GM11168 (cell line): ENCODE results near the gene SGF29.
"Not testable (repeated sequence)": the region's sequence is repeated elsewhere in the genome, so short reads cannot be mapped to it uniquely, and the experiment has no call there.

Experiments used
- in situ Hi-C: fragments of 300-500 bp; cut with MboI; formaldehyde crosslinking; loops from one replicate; pipeline ENCODE4 v1.12.0; 2022; ENCODE audit warnings: low sequenced_read_pairs; ENCODE audit not compliant: unreplicated experiment

The SGF29 gene

DNA sequence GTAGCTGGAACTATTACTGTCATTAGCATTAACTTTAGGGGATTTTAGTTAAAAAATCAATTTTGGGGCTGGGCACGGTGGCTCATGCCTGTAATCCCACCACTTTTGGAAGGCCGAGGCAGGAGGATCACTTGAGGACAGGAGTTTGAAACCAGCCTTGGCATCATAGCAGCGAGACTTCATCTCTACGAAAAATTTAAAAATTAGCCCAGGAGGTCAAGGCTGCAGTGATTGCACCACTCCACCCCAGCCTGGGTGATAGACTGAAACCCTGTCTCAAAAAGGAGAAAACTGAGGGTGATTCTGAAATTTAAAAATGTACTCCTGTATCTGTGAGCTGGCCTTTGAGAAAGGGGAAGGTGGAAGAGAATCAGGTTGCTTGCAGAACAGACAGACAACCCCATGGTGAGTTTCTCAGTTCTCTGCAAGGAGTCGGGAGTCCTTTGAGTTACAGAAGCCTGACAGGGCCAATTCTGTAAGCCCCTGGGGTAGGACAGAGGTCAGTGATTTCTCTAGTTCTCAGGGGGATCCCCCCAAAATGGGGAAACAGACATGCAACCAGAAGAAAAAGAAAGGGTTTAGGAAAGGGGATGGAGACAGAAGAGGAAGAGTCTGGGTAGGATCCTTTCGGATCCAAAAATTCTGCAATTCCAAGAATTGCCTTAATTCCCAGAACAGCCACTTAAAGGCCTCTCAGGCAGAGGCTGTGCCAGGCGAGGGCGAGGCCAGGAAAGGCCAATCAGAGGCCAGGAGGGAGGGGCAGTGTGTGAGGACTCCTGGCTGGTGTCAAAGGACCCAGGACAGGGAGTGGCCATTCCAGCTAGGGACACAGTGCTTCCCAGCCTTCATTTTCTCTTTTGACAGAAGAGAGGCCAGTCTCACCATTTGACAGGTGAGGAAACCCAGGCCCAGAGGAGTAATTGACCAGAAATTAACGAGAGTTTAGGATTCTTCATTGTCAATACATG lies 21.7 kb upstream of the SGF29 start:
- in situ Hi-C loops: no loop called here

DNA sequence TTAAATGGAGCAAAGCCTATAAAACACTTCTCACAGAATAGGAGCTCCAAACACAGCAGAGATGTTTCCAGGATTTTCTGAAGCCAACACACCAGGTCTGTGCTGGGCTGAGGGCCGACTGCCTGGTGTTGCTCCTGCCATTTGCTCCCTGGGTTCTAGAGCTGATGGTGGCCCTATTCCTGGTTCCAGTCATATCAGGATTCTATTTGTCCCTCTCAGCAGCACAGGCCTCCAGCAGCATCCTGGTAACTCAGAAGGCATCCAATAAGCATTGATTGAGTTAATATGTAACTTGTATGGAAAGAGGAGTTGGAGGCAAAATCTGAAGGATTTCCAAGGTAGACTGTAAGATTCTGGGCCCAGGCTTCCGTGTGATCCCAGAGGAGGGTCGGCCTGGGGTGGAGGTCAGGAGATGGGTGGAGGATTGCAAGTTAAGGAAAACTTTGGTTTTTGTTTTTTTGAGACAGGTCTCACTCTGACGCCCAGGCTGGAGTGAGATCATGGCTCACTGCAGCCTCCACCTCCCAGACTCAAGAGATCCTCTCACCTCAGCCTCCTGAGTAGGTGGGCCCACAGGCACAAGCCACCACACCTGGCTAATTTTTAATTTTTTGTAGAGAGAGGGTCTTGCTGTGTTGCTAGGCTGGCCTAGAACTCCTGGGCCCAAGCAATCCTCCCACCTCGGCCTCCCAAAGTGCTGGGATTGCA lies 20.6 kb upstream of the SGF29 start:
- in situ Hi-C loops: no loop called here

DNA sequence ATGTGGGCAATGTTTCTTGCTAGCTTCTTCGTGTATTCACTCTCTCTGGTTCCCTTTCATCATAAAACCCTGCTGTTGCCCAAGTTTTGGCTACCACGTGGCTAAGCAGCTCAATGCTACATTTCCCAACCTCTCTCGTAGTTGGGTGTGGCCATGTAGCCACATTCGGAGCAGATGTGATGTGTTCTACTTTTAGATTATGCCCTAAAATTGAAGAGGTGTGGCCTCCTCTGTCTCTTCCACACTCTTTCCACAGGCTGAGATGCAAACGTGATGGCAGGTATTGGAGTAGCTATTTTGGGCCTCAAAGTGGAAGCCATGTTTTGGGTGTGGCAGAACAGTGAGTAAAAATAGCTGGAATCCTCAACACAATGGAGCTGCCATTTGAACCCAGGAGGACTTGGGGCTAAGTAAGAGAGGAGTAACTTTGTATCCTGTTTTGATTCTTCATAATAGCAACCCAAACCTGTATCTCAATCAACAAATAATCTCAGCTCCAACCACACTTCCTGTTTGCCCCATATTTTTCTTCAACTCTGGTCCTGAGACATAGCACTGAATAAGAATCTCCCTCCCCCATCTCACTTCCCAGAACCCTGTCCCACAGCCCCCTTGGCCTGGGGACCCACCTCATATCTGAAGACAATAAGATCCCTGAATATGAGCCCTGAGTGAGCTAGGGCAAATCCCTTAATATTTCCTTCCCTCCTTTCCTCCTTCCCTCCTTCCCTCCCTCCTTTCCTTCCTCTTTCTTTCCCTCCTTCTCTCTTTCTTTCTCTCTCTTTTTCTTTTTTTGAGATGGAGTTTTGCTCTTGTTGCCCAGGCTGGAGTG lies 19.0 kb upstream of the SGF29 start:
- in situ Hi-C loops: no loop called here

DNA sequence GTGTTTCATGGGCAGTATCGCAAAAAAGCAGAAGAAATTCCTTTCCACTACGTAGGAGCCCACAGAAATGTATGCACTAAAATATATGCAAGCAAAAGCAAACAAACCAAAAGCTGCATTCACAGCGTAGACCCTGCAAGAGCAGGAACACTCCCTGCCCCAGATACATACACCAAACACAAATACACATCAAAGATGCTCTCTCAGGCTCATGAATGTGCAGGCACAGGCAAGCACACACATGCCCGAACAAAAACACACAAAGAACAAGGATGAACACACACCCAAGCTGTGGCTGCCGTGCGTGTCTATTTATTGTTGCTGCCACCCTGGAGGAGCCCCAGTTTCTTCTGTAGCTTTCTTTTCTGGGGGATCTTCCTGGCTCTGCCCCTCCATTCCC lies 16.6 kb upstream of the SGF29 start:
- in situ Hi-C loops: no loop called here

DNA sequence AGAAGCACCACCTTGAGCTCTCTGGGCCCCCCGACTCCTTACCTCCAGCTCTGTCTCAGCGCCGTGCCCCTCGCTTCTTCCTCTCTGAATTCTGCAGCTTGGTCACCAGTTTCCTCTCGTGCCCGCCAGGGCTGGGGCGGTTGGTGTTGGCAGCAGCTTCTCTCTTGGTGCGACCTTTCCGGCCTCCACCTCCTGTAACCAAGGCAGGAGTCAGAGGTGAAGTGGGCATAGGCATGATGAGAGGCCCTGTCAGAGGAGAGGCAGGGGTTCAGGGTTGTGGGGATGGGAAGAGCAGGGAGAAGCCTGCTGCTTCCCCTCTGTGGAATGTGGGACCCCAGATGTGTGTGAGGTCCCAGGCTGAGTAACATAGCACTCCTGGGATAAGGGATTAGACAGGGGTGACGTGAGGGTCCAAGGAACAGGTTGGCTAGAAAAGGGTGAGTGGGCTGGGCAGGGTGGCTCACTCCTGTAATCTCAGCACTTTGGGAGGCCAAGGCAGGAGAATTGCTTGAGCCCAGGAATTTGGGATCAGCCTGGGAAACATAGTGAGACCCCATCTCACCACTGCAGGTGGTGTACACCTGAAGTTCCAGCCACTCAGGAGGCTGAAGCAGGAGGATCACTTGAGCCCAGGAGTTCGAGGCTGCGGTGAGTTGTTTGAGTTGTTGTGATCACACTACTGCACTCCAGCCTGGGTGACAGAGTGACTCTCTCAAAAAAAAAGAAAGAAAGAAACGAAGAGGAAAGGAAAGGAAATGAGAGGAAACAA lies 15.6 kb upstream of the SGF29 start:
- in situ Hi-C loops: no loop called here

DNA sequence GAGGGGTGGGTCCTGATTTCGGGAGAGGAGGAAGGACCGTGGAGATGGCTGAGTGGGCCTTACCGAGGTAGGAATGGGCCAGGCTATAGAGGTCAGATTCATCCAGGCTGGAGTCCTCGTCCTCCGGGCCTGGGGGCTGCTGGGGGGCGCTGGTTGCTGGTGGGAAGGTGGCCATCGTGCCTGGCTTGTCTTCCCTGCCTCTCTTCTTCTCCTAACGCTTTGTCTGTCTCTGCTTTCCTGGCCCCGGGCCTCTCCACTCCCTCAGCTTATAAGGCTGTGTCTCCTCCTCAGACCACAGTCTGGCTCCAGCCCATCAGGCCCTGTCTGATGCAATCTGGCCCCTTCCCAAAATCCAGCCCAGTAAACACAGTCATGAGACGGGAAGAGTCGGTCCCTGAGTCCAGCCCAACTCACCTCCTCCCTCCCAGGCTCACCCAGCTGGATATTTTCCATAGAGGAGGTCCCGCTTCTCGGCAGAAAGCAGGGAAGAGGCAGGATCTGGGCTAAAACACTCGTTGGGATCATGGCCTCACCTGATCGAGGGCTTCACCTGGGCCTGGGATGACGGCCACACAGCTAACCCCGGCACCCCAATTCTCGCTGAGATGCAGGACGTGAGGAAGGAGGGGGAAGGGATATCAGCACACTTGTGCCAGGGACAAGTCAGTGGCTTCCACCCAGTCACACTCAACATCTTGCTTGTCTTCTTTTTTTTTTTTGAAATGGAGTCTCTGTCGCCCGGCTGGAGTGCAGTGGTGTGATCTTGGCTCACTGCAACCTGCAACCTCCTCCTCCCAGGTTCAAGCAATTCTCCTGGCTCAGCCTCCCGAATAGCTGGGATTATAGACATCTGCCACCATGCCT lies 14.8 kb upstream of the SGF29 start, which contains the start of gene NUPR1:
TSS of gene NUPR1 (minus strand) at position 242 of the 864 bp plus-strand sequence. CDS start at position 175, 67 bp downstream.
- in situ Hi-C loops: no loop called here

DNA sequence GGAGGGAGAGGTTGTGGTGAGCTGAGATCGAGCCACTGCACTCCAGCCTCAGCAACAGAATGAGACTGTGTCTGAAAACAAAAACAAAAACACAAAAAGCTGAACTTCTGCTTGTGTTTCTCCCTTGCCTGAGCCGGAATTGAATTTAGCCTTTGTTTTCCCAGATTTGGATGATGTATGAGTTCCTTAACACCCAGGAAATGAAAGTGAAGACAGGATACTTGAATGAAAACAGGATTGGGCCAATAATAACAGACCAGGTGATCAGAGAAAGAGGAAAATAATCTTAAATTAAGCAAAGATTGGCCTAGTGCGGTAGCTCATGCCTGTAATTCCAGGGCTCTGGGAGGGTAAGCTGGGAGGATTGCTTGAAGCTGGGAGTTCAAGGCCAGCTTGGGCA lies 13.4 kb upstream of the SGF29 start:
- in situ Hi-C loops: no loop called here

DNA sequence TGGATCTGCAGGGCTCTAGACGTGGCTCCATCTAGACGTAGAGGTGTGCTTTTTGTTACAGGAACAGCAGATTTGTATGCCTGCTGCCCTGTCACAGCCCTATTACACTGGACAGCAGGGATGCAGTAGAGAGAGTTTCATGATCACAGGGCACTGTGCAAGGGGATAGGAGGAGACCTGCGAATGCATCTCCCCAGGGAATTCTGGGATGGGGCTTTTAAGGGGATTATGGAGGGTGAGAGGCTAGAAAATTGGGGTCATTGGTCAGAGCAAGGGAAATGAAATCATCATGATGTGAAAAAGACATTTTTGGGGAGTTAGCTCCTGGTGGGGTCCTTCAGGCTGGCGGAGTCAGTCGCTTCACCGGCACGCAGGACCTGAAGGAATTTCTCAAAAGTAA lies 11.1 kb upstream of the SGF29 start:
- in situ Hi-C loops: no loop called here

DNA sequence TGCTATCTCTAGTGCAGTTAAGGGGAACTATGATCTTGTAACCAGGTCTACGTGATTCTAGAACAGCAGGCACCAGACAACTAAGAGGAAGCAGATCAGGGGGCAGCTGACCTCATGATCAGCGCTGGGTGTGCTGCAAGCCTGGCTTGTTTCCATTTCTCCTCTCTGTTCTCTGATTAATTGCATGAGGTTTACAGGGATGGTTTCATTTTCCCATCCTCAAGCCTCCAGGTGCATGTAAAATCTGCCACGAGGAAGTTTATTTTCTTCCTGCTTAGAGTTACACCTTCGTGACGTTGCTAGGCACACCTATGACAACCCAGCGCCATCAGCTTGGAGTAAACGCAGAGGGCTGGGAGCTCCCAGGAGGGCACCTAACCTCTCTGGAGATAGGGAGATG lies 10.6 kb upstream of the SGF29 start:
- in situ Hi-C loops: no loop called here

DNA sequence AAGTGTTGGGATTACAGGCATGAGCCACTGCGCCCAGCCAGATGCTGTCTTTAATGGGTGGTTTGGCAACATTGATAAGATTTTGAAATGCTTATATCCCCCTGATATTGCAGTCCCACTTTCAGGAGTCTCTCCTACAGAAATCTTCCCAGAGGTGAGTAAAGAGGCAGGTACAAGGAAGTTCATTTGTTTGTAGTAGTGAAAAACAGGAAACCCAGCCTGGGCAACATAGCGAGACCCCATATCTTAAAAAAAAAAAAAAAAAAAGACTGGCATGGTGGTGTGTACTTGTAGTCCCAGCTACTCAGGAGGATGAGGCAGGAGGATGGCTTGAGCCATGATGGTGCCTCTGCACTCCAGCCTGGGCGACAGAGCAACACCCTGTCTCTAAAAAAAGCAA lies 8.7 kb upstream of the SGF29 start:
- in situ Hi-C loops: no loop called here

DNA sequence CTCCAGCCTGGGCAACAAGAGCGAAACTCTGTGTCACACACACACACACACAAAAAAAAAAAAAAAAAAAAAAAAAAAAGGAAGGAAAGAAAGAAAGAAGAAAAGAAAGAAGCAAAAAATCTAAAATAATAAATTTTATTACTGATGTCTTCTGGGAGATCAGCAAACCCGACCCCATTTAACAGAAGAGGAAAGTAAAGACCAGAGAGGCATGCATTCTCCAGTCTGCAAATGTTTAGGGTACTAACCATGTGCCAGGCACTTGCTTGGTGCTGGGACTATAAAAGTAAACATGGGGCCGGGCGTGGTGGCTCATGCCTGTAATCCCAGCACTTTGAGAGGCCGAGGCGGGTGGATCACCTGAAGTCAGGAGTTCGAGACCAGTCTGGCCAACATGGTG lies 7.8 kb upstream of the SGF29 start:
- in situ Hi-C loops: not testable (repeated sequence)

DNA sequence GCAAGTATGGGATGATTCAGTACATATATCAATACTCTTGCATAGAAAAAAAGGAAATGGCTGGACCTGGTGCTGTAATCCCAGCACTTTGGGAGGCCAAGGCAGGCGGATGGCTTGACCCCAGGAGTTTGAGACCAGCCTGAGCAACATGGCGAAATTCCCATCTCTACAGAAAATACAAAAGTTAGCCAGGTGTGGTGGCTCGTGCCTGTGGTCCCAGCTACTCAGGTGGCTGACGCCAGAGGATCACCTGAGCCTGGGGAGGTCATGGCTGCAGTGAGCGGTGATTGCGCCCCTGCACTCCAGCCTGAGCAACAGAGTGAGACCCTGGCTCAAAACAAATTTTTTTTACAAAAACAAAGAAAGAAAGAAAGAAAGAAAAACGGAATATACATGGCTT lies 7.1 kb upstream of the SGF29 start:
- in situ Hi-C loops: no loop called here

DNA sequence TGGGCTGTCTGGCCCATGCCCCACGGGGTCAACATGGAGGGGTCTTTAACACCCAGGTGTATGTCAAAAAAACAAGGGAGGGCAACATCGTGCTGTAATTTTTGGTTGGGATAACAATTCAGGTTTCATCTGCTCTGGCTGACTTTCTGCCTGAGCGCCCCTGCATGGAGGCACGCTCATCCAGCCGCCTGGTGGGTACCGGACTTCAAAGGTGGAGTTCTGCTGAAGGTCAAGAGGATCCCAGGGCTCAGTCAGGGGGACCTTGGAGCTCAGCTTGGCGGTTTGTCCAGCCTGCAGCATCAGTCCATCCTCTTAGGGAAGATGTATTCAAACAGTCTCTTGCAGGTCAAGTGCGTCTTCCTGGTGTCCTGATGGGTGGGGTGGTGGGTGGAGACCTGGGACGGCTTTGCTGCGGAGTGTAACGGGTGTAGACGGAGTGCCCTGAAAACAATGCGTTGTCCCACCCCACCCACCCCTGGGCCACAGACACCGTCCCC lies 5.4 kb upstream of the SGF29 start:
- in situ Hi-C loops: no loop called here

DNA sequence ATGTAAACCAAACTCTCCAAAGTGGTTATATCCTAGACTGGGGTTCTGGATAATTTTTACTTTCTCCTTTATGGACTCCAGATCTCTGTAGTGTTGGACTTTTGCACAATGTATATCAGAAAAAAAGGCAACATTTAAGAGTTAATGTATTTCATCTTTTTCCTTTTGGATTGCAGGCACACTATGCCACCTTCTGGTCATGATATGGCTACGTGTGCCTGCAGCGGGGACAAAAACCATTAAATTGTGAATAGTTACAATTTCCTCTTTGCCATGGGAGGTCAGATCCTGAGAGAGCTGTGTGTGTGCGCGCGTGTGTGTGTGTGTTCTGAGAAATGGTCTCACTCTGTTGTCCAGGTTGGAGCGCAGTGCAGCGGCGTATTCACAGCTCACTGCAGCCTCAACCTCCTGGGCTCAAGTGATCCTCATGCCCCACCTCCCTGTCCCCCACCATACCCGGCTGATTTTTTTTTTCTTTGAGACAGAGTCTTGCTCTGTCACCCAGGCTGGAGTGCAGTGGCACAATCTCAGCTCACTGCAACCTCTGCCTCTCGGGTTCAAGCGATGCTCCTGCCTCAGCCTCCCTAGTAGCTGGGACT lies 4.3 kb upstream of the SGF29 start:
- in situ Hi-C loops: no loop called here

DNA sequence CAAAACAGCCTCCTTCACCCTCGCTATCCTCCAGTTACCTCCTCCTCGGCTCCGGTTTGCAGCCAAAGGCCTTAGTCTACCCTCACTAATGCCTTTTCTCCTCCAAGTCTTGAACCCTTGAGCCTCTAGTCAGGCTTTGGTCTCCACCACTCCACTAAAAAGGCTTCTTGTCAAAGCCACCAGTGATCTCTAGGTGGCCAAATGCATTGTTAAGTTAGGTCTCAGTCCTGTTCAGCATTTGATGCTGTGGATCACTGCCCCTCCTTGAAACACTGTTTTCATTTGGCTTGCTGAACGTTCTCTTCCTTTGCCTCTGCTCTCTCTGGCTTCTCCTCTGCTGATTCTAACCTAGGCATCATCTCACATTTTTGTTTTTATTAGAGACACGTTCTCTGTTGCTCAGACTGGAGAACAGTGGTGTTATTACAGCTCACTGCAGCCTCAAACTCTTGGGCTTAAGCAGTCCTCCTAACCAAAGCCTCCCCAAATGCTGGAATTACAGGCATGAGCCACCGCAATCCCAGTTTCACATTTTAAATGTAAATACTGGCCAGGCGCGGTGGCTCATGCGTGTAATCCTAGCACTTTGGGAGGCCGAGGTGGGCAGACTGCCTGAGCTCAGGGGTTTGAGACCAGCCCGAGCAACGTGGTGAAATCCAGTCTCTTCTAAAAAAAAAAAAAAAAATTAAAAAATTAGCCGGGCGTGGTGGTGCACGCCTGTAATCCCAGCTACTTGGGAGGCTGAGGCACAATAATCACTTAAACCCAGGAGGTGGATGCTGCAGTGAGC lies 1.1 kb downstream of the SGF29 start:
- in situ Hi-C loops: no loop called here

DNA sequence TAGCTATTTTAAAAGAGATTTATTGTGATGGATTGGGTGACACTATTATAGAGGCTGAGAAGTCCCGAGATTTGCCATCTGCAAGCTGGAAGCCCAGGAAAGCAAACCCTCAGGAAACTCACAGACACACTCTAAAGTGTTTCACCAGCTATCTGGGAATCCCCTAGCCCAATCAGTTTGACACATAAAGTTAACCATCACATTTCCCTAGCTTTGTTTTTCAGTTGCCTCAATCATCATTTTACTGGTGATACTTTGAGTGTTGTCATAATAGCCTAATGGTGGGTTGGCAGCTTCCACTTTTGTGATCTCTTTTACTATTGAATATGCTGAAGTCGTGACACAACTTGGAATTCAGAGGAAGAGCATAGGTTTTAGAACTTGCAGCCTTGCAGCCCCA lies 1.8 kb downstream of the SGF29 start:
- in situ Hi-C loops: no loop called here

DNA sequence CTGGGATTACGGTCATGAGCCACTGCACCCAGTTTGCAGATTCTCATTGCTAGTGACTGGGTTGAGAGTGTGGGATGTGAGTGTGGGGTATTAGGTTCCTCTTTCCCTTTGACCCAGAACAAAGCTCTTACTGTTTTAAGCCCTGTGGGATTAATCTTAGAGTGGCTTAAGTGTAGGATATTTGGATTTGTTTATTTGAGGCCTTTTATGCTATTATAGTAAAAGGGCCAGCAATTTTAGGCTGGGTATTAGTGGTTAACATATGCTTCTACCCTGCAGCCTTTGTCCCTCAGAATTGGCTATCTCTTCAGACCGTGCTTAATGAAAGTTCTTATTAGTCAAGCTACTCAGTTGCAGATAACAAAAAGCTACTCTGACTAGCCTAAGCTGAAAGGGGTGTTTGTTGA lies 3.2 kb downstream of the SGF29 start:
- in situ Hi-C loops: no loop called here

DNA sequence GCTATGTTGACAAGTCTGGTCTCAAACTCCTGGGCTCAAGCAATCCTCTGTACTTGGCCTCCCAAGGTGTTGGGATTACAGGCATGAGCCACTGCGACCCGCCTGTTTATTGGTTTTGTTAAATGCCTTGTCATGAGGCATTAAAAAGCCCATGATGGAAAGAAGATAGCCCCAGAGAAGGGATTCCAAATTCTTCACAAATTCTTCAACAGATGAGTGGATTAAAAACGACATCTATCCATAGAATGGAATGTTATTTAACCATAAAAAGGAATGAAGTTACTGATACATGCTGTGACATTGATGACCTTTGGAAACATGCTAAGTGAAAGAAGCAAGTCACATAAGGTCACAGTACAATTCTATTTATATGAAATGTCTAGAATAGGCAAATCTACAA lies 4.7 kb downstream of the SGF29 start:
- in situ Hi-C loops: no loop called here
